Liver (tissue), 9 donors: ENCODE measurements around the gene SUGCT. TPM values are rescaled to one million over a fixed set of nuclear protein-coding genes. Genes with fewer than 3 reads are reported as not detected.

Source experiments
- DNase-seq: peaks from one replicate; pipeline ENCODE4 v3.0.0-alpha.2; 2017; ENCODE audit warnings: low spot score
- H3K27ac ChIP-seq, 2 donors: one replicate each; pipeline ENCODE4 v1.7.0; 2013; ENCODE audit warnings: inconsistent platforms in 2 of 2, low read length in 2 of 2, control low read depth in 1 of 2, low read depth in 1 of 2, mild to moderate bottlenecking in 1 of 2
- H3K27me3 ChIP-seq, 4 donors: one replicate each; pipeline versions ENCODE4 v1.6.1 to v1.7.0; 2013; ENCODE audit warnings: low read length in 3 of 4, inconsistent platforms in 1 of 4, mild to moderate bottlenecking in 1 of 4, moderate library complexity in 1 of 4; ENCODE audit not compliant: control insufficient read depth in 4 of 4, insufficient read depth in 4 of 4
- H3K36me3 ChIP-seq, 4 donors: one replicate each; pipeline versions ENCODE4 v1.6.1 to v1.7.0; 2013; ENCODE audit warnings: low read length in 3 of 4, mild to moderate bottlenecking in 3 of 4, low read depth in 1 of 4, moderate library complexity in 1 of 4; ENCODE audit not compliant: control insufficient read depth in 4 of 4, insufficient read depth in 3 of 4
- H3K4me1 ChIP-seq, 4 donors: one replicate each; pipeline versions ENCODE4 v1.6.1 to v1.7.0; 2013; ENCODE audit warnings: low read length in 3 of 4, mild to moderate bottlenecking in 3 of 4, moderate library complexity in 1 of 4; ENCODE audit not compliant: control insufficient read depth in 4 of 4, insufficient read depth in 4 of 4
- H3K4me3 ChIP-seq, 3 donors: one replicate each; pipeline versions ENCODE4 v1.6.1 to v1.7.0; 2013; ENCODE audit warnings: low read length in 3 of 3, control low read depth in 1 of 3, low read depth in 1 of 3, mild to moderate bottlenecking in 1 of 3
- H3K9ac ChIP-seq, 2 donors: one replicate each; pipeline ENCODE4 v1.7.0; 2013; ENCODE audit warnings: low read length in 2 of 2, mild to moderate bottlenecking in 2 of 2, moderate library complexity in 2 of 2, control low read depth in 1 of 2, low read depth in 1 of 2
- H3K9me3 ChIP-seq, 4 donors: one replicate each; pipeline versions ENCODE4 v1.6.1 to v1.7.0; 2013; ENCODE audit warnings: low read length in 3 of 4; ENCODE audit not compliant: control insufficient read depth in 4 of 4
- ATF3 ChIP-seq: IDR thresholded peaks from 2 replicates; pipeline ENCODE4 v1.6.1; 2016; ENCODE audit warnings: antibody characterized with exemption
- CTCF ChIP-seq: fragments of 150-350 bp; IDR thresholded peaks from 2 replicates; pipeline ENCODE4 v1.5.1; 2017; ENCODE audit warnings: improper control_type of control experiment, low read depth, low read length; ENCODE audit not compliant: missing input control
- EGR1 ChIP-seq, 2 donors: IDR thresholded peaks; 2 replicates each; pipeline ENCODE4 v1.6.1; 2016 to 2018; ENCODE audit warnings: antibody characterized with exemption in 2 of 2, low read depth in 2 of 2
- FOXA1 ChIP-seq: IDR thresholded peaks from 2 replicates; pipeline ENCODE4 v1.6.1; 2016; ENCODE audit warnings: antibody characterized with exemption
- FOXA2 ChIP-seq: IDR thresholded peaks from 2 replicates; pipeline ENCODE4 v1.6.1; 2016; ENCODE audit warnings: antibody characterized with exemption
- GABPA ChIP-seq, 2 donors: IDR thresholded peaks in 1 of 2; conservative IDR thresholded peaks in 1 of 2; 2 replicates each; pipeline ENCODE4 v1.6.1; 2016; ENCODE audit warnings: antibody characterized with exemption in 2 of 2, mild to moderate bottlenecking in 1 of 2, moderate library complexity in 1 of 2
- HNF4A ChIP-seq, 2 donors: conservative IDR thresholded peaks; 2 replicates each; pipeline ENCODE4 v1.6.1; 2016; ENCODE audit warnings: antibody characterized with exemption in 2 of 2, mild to moderate bottlenecking in 2 of 2
- HNF4G ChIP-seq: IDR thresholded peaks from 2 replicates; pipeline ENCODE4 v1.6.1; 2016; ENCODE audit warnings: antibody characterized with exemption
- JUND ChIP-seq, 2 donors: IDR thresholded peaks; 2 replicates each; pipeline ENCODE4 v1.6.1; 2016; ENCODE audit warnings: antibody characterized with exemption in 2 of 2
- NR2F2 ChIP-seq: IDR thresholded peaks from 2 replicates; pipeline ENCODE4 v1.6.1; 2016; ENCODE audit warnings: antibody characterized with exemption
- RAD21 ChIP-seq, 2 donors: IDR thresholded peaks; 2 replicates each; pipeline ENCODE4 v1.6.1; 2016; ENCODE audit warnings: antibody characterized with exemption in 2 of 2, mild to moderate bottlenecking in 2 of 2
- RXRA ChIP-seq, 2 donors: IDR thresholded peaks; 2 replicates each; pipeline ENCODE4 v1.6.1; 2017 to 2018; ENCODE audit warnings: antibody characterized with exemption in 2 of 2, mild to moderate bottlenecking in 1 of 2
- SP1 ChIP-seq: IDR thresholded peaks from 2 replicates; pipeline ENCODE4 v1.6.1; 2018; ENCODE audit warnings: antibody characterized with exemption, mild to moderate bottlenecking
- TAF1 ChIP-seq: conservative IDR thresholded peaks from 2 replicates; pipeline ENCODE4 v1.6.1; 2016; ENCODE audit warnings: antibody characterized with exemption, mild to moderate bottlenecking
- YY1 ChIP-seq: IDR thresholded peaks from 2 replicates; pipeline ENCODE4 v1.6.1; 2016; ENCODE audit warnings: antibody characterized with exemption, mild to moderate bottlenecking
- WGBS: extraction: QIAGEN DNeasy Blood & Tissue Kit; methylation state at CpG from one replicate; pipeline ENCODE4 v1.1.7; 2013; 5-methylcytosine and 5-hydroxymethylcytosine counted together
- polyA plus RNA-seq, 2 donors: library from polyadenylated mRNA; stranded (reverse) in 1 of 2; unstranded in 1 of 2; fragments of 200-250 nt in 1 of 2; fragments of >200 nt in 1 of 2; fragmentation: Nextera tagmentation in 1 of 2; extraction: Ambion mirVana in 1 of 2; gene quantifications; one replicate each; pipeline versions ENCODE4 v1.2.1 to v1.2.3, GENCODE V29; 2013 to 2015
- total RNA-seq, 2 donors: library from RNA; depleted of rRNA; stranded (reverse); fragments of >200 nt; gene quantifications; one replicate each; pipeline ENCODE4 v1.2.3, GENCODE V29; 2014
- TF ChIP-seq, protein P1 (sequence below): IDR thresholded peaks from 2 replicates; pipeline ENCODE4 v1.6.1; 2016; ENCODE audit warnings: antibody characterized with exemption
- TF ChIP-seq, protein P2 (sequence below): IDR thresholded peaks from 2 replicates; pipeline ENCODE4 v1.6.1; 2016; ENCODE audit warnings: antibody characterized with exemption
- TF ChIP-seq, protein P3 (sequence below): IDR thresholded peaks from 2 replicates; pipeline ENCODE4 v1.6.1; 2016; ENCODE audit warnings: antibody characterized with exemption, mild to moderate bottlenecking
- donor health status: healthy.
- donor health status: healthy.
- donor health status: healthy.
- donor health status: healthy.
- donor health status: healthy.

Gene SUGCT
- total and polyA plus RNA-seq, 4 donors = 6.2 to 11.9 (median 9.9) TPM

DNA sequence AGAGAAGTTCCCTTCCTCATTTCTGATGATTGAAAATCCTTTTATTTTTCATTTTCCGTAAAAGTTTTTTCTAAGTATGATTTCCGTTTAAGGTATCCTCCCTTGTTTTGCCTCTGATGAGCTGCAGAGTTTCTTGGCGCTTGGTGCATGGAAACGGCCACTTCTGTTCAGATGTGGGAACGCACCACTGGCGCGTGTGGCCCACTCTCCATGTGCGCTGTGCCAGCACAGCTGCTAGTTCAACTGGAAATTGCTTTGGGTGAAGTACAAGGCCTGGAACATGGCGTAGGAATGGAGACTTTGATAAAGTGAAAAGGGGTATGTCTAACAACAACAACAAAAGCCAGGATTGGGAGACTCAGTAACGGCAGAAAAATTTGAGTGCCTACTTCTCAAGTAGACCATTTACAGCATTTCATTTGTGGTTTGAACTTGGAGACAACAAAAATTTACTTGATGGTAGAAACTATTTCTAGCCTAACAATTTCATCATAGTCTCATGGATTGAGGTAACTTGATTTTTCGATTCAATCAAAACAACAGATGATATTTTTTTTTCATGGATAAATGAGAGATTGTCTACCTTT is 364.2 kb downstream of the SUGCT start:
- no peaks in the 10 kb centered on the region for H3K4me1 ChIP-seq
- H3K9me3 ChIP-seq = no peaks in the 10 kb centered on the region
- no peak overlapping the region for H3K4me3 ChIP-seq
- 97% methylated on average over 11 of the region's 11 CpGs for WGBS
- no peak overlapping the region for H3K9ac ChIP-seq
- no peaks in the 10 kb centered on the region for H3K27me3 ChIP-seq
- no peak overlapping the region for H3K27ac ChIP-seq
- TF ChIP-seq HNF4G = no peak
- TF ChIP-seq, protein P1, sequence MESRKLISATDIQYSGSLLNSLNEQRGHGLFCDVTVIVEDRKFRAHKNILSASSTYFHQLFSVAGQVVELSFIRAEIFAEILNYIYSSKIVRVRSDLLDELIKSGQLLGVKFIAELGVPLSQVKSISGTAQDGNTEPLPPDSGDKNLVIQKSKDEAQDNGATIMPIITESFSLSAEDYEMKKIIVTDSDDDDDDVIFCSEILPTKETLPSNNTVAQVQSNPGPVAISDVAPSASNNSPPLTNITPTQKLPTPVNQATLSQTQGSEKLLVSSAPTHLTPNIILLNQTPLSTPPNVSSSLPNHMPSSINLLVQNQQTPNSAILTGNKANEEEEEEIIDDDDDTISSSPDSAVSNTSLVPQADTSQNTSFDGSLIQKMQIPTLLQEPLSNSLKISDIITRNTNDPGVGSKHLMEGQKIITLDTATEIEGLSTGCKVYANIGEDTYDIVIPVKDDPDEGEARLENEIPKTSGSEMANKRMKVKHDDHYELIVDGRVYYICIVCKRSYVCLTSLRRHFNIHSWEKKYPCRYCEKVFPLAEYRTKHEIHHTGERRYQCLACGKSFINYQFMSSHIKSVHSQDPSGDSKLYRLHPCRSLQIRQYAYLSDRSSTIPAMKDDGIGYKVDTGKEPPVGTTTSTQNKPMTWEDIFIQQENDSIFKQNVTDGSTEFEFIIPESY = no peak
- TF ChIP-seq, protein P2, sequence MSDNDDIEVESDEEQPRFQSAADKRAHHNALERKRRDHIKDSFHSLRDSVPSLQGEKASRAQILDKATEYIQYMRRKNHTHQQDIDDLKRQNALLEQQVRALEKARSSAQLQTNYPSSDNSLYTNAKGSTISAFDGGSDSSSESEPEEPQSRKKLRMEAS = no peak
- no peak for TF ChIP-seq YY1
- no peak for TF ChIP-seq GABPA (IDR thresholded peaks at IDR 0.05 in 1 of 2, conservative IDR thresholded peaks at IDR 0.05 in 1 of 2)
- no peak for TF ChIP-seq SP1
- TF ChIP-seq CTCF = no peak
- no peak for TF ChIP-seq ATF3
- no peak for TF ChIP-seq RAD21 (IDR thresholded peaks at IDR 0.05)
- TF ChIP-seq, protein P3, sequence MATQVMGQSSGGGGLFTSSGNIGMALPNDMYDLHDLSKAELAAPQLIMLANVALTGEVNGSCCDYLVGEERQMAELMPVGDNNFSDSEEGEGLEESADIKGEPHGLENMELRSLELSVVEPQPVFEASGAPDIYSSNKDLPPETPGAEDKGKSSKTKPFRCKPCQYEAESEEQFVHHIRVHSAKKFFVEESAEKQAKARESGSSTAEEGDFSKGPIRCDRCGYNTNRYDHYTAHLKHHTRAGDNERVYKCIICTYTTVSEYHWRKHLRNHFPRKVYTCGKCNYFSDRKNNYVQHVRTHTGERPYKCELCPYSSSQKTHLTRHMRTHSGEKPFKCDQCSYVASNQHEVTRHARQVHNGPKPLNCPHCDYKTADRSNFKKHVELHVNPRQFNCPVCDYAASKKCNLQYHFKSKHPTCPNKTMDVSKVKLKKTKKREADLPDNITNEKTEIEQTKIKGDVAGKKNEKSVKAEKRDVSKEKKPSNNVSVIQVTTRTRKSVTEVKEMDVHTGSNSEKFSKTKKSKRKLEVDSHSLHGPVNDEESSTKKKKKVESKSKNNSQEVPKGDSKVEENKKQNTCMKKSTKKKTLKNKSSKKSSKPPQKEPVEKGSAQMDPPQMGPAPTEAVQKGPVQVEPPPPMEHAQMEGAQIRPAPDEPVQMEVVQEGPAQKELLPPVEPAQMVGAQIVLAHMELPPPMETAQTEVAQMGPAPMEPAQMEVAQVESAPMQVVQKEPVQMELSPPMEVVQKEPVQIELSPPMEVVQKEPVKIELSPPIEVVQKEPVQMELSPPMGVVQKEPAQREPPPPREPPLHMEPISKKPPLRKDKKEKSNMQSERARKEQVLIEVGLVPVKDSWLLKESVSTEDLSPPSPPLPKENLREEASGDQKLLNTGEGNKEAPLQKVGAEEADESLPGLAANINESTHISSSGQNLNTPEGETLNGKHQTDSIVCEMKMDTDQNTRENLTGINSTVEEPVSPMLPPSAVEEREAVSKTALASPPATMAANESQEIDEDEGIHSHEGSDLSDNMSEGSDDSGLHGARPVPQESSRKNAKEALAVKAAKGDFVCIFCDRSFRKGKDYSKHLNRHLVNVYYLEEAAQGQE = no peak
- TF ChIP-seq EGR1 (IDR thresholded peaks at IDR 0.05; ENCODE audit: low read depth in 2 of 2) = no peak
- TF ChIP-seq JUND (IDR thresholded peaks at IDR 0.05) = no peak
- TF ChIP-seq TAF1 = no peak
- TF ChIP-seq NR2F2 = no peak
- TF ChIP-seq FOXA1 = no peak
- TF ChIP-seq FOXA2 = no peak
- TF ChIP-seq HNF4A (conservative IDR thresholded peaks at IDR 0.05) = no peak
- no peak for TF ChIP-seq RXRA (IDR thresholded peaks at IDR 0.05)
- H3K36me3 ChIP-seq = no peaks in the 10 kb centered on the region
- no peak for DNase-seq
